KBM-7 (cell line): Measurements from ENCODE around the gene ARFRP1.
"Not testable (repeated sequence)": the region's sequence is repeated elsewhere in the genome, so short reads cannot be mapped to it uniquely, and the experiment has no call there.

Source experiments
- DNase-seq: peaks from one replicate; pipeline ENCODE4 v3.0.0-alpha.2; 2015
- in situ Hi-C: fragments of 300-500 bp; cut with MboI; formaldehyde crosslinking; loops from 2 replicates; pipeline ENCODE4 v1.14.3; 2020; ENCODE audit warnings: low sequenced_read_pairs, low pct_unique_long_range_greater_than_20kb, mixed read lengths

Gene ARFRP1

GRCh38 chr20:63663332-63664066 is 44.3 kb downstream of the ARFRP1 start:
- in situ Hi-C loops, result no loop called here
- no peak for DNase-seq

- in situ Hi-C loops, result no loop called here
Measured at GRCh38 chr20:63662813-63663189, 45.0 kb downstream of the ARFRP1 start.

GRCh38 chr20:63661959-63662812 is 45.6 kb downstream of the ARFRP1 start:
- DNase-seq, result no peak
- in situ Hi-C loops, result no loop called here

More at GRCh38 chr20:63662813-63663189, 45.0 kb downstream of the ARFRP1 start:
- DNase-seq, result no peak

- in situ Hi-C loops, result no loop called here
- no peak for DNase-seq
Measured at GRCh38 chr20:63661108-63661507, 46.7 kb downstream of the ARFRP1 start.

- in situ Hi-C loops, result no loop called here
- DNase-seq, result no peak
Measured at GRCh38 chr20:63660622-63661021, 47.2 kb downstream of the ARFRP1 start.

- in situ Hi-C loops, DNase-seq: not testable (repeated sequence)
Measured at GRCh38 chr20:63660174-63660573, 47.6 kb downstream of the ARFRP1 start.

GRCh38 chr20:63659370-63659769 is 48.4 kb downstream of the ARFRP1 start:
- no peak for DNase-seq
- in situ Hi-C loops, result no loop called here

- in situ Hi-C loops, result no loop called here
- no peak for DNase-seq
Measured at GRCh38 chr20:63658749-63659187, 49.0 kb downstream of the ARFRP1 start.

GRCh38 chr20:63657937-63658748 is 49.6 kb downstream of the ARFRP1 start, which contains the start of gene RTEL1:
RTEL1 (plus strand) TSS chr20:63658312; CDS start chr20:63659403, 1,091 bp downstream.
- in situ Hi-C loops, result no loop called here
- peak; percentile 91 for DNase-seq

GRCh38 chr20:63657260-63657936 is 50.4 kb downstream of the ARFRP1 start:
- in situ Hi-C loops, result no loop called here
- DNase-seq, result peak; percentile 40

GRCh38 chr20:63656451-63656850 is 51.3 kb downstream of the ARFRP1 start:
- in situ Hi-C loops, result no loop called here

GRCh38 chr20:63655249-63655648 is 52.5 kb downstream of the ARFRP1 start:
- no peak for DNase-seq
- in situ Hi-C loops, result no loop called here

More at GRCh38 chr20:63656451-63656850, 51.3 kb downstream of the ARFRP1 start:
- DNase-seq, result no peak

GRCh38 chr20:63653974-63654668 is 53.7 kb downstream of the ARFRP1 start:
- DNase-seq, result no peak
- in situ Hi-C loops, result no loop called here

- peak; percentile 88 for DNase-seq
- in situ Hi-C loops, result no loop called here
Measured at GRCh38 chr20:63653041-63653973, 54.5 kb downstream of the ARFRP1 start, which contains the start of gene STMN3. STMN3 (minus strand) TSS chr20:63653424; CDS start chr20:63653345, 79 bp downstream.

GRCh38 chr20:63652192-63652980 is 55.4 kb downstream of the ARFRP1 start:
- in situ Hi-C loops, result no loop called here
- DNase-seq, result peak; percentile 42

- DNase-seq, result no peak
- in situ Hi-C loops, result no loop called here
Measured at GRCh38 chr20:63651942-63652191, 55.9 kb downstream of the ARFRP1 start.

GRCh38 chr20:63650486-63650885 is 57.3 kb downstream of the ARFRP1 start:
- DNase-seq, in situ Hi-C loops: not testable (repeated sequence)
